Loucy (cell line): ENCODE measurements around the gene SGMS1.

Experiments
- H2AFZ ChIP-seq: fragments of 200-600 bp; sonication (generic); 2 replicates; pipeline ENCODE4 v1.6.0; 2016; ENCODE audit warnings: antibody characterized with exemption, mild to moderate bottlenecking, low read length, moderate library complexity
- H3F3A ChIP-seq: fragments of 200-600 bp; 2 replicates; pipeline ENCODE4 v1.6.0; 2016; ENCODE audit warnings: antibody characterized with exemption, low read depth, mild to moderate bottlenecking
- H3K27me3 ChIP-seq: fragments of 200-600 bp; sonication (generic); 2 replicates; pipeline ENCODE4 v1.6.1; 2014; ENCODE audit warnings: low read length, mild to moderate bottlenecking; ENCODE audit not compliant: insufficient read depth, poor library complexity, severe bottlenecking
- H3K36me3 ChIP-seq: fragments of 200-600 bp; sonication (generic); 2 replicates; pipeline ENCODE4 v1.6.1; 2016; ENCODE audit warnings: low read length; ENCODE audit not compliant: insufficient read depth
- H3K4me1 ChIP-seq: fragments of 200-600 bp; sonication (generic); 2 replicates; pipeline ENCODE4 v1.5.1; 2014; ENCODE audit warnings: low read length, mild to moderate bottlenecking; ENCODE audit not compliant: insufficient read depth, poor library complexity, severe bottlenecking
- H3K4me2 ChIP-seq: fragments of 200-600 bp; sonication (generic); 2 replicates; pipeline ENCODE4 v1.6.0; 2014; ENCODE audit warnings: antibody characterized with exemption, low read length, low read depth, mild to moderate bottlenecking; ENCODE audit not compliant: poor library complexity, severe bottlenecking
- H3K4me3 ChIP-seq: fragments of 200-600 bp; sonication (generic); 2 replicates; pipeline ENCODE4 v1.5.1; 2014; ENCODE audit warnings: low read length, mild to moderate bottlenecking, mixed read lengths; ENCODE audit not compliant: poor library complexity, severe bottlenecking
- H3K79me2 ChIP-seq: fragments of 200-600 bp; sonication (generic); 2 replicates; pipeline ENCODE4 v1.6.1; 2014; ENCODE audit warnings: low read length; ENCODE audit not compliant: insufficient read depth
- H3K9ac ChIP-seq: fragments of 200-600 bp; sonication (generic); 2 replicates; pipeline ENCODE4 v1.6.0; 2014; ENCODE audit warnings: mild to moderate bottlenecking, low read depth, low read length, moderate library complexity; ENCODE audit not compliant: poor library complexity, severe bottlenecking
- H3K9me2 ChIP-seq: fragments of 200-600 bp; sonication (generic); replicated peaks from 2 replicates; pipeline ENCODE4 v1.6.1; 2016; ENCODE audit warnings: low read depth, low read length, mixed read lengths
- H3K9me3 ChIP-seq: fragments of 200-600 bp; sonication (generic); 2 replicates; pipeline ENCODE4 v1.6.1; 2014; ENCODE audit warnings: mild to moderate bottlenecking, antibody characterized with exemption, low read length, low read depth; ENCODE audit not compliant: insufficient read depth
- H4K20me1 ChIP-seq: fragments of 200-600 bp; sonication (generic); 2 replicates; pipeline ENCODE4 v1.6.0; 2014; ENCODE audit warnings: antibody characterized with exemption, low read length, mild to moderate bottlenecking; ENCODE audit not compliant: insufficient read depth, poor library complexity, severe bottlenecking
- CTCF ChIP-seq: fragments of 200-600 bp; sonication (generic); conservative IDR thresholded peaks from 2 replicates; pipeline ENCODE4 v1.5.1; 2014; ENCODE audit warnings: mild to moderate bottlenecking, antibody characterized with exemption, low read length
- EZH2phosphoT487 ChIP-seq: fragments of 200-600 bp; IDR thresholded peaks from 2 replicates; pipeline ENCODE4 v1.6.1; 2018; ENCODE audit warnings: antibody characterized with exemption, mild to moderate bottlenecking, moderate library complexity, borderline replicate concordance

The SGMS1 gene

GRCh38 chr10:50384238-50384637, 239.5 kb downstream of the SGMS1 start:
- Histone ChIP-seq H3K9ac (no peak overlapping the region), H2AFZ (no peak overlapping the region), H3K4me1 (peaks cover 4% of the 10 kb centered on the region), H3K79me2 (no peaks in the 10 kb centered on the region), H3K9me2 (no peaks in the 10 kb centered on the region), H3K4me2 (no peak overlapping the region), H3K27me3 (no peaks in the 10 kb centered on the region), H3K9me3 (no peaks in the 10 kb centered on the region), H3F3A (no peaks in the 10 kb centered on the region), H3K36me3 (no peaks in the 10 kb centered on the region), H4K20me1 (no peaks in the 10 kb centered on the region), H3K4me3 (no peak overlapping the region)
- TF ChIP-seq EZH2phosphoT487 (no peak), CTCF (no peak)

GRCh38 chr10:50382576-50383023, 241.2 kb downstream of the SGMS1 start:
- no peak for TF ChIP-seq EZH2phosphoT487
- H3F3A ChIP-seq = no peaks in the 10 kb centered on the region
- no peaks in the 10 kb centered on the region for H3K36me3 ChIP-seq
- H3K4me2 ChIP-seq = no peak overlapping the region
- no peaks in the 10 kb centered on the region for H4K20me1 ChIP-seq
- H3K9ac ChIP-seq = no peak overlapping the region
- no peak overlapping the region for H2AFZ ChIP-seq
- no peak overlapping the region for H3K4me3 ChIP-seq
- H3K4me1 ChIP-seq = peaks cover under 1% of the 10 kb centered on the region
- H3K27me3 ChIP-seq = no peaks in the 10 kb centered on the region
- H3K79me2 ChIP-seq = no peaks in the 10 kb centered on the region
- no peaks in the 10 kb centered on the region for H3K9me3 ChIP-seq
- H3K9me2 ChIP-seq = no peaks in the 10 kb centered on the region

GRCh38 chr10:50381642-50382041, 242.1 kb downstream of the SGMS1 start:
- no peaks in the 10 kb centered on the region for H3K9me3 ChIP-seq
- no peaks in the 10 kb centered on the region for H3K36me3 ChIP-seq
- H3K4me3 ChIP-seq = no peak overlapping the region
- no peak overlapping the region for H3K9ac ChIP-seq
- H3F3A ChIP-seq = no peaks in the 10 kb centered on the region
- H2AFZ ChIP-seq = no peak overlapping the region
- no peaks in the 10 kb centered on the region for H3K9me2 ChIP-seq
- no peaks in the 10 kb centered on the region for H3K4me1 ChIP-seq
- TF ChIP-seq CTCF (no peak), EZH2phosphoT487 (no peak)
- no peak overlapping the region for H3K4me2 ChIP-seq
- no peaks in the 10 kb centered on the region for H3K79me2 ChIP-seq
- H3K27me3 ChIP-seq = no peaks in the 10 kb centered on the region
- H4K20me1 ChIP-seq = no peaks in the 10 kb centered on the region

GRCh38 chr10:50379616-50380015, 244.1 kb downstream of the SGMS1 start:
- no peak overlapping the region for H2AFZ ChIP-seq
- TF ChIP-seq CTCF (no peak), EZH2phosphoT487 (no peak)
- no peaks in the 10 kb centered on the region for H4K20me1 ChIP-seq
- no peaks in the 10 kb centered on the region for H3F3A ChIP-seq
- no peak overlapping the region for H3K4me2 ChIP-seq
- peaks cover 8% of the 10 kb centered on the region for H3K4me1 ChIP-seq
- H3K36me3 ChIP-seq = no peaks in the 10 kb centered on the region
- no peaks in the 10 kb centered on the region for H3K9me3 ChIP-seq
- no peaks in the 10 kb centered on the region for H3K79me2 ChIP-seq
- no peak overlapping the region for H3K9ac ChIP-seq
- H3K4me3 ChIP-seq = no peak overlapping the region
- no peaks in the 10 kb centered on the region for H3K27me3 ChIP-seq
- no peaks in the 10 kb centered on the region for H3K9me2 ChIP-seq
